ENCODE results near the gene TMEM100.

The TMEM100 gene

GRCh38 chr17:55722742-55723487, at the start of gene TMEM100:
Gene TMEM100, minus strand, starts transcription at chr17:55722864. Its CDS starts 1,794 bp downstream, at chr17:55721070.
- H3K4me1 ChIP-seq (ENCODE audit: control insufficient read depth in 1 of 2, insufficient read depth in 1 of 2, low read depth in 1 of 2, low read length in 1 of 2) = no peaks in the 10 kb centered on the region
- H3K4me3 ChIP-seq (ENCODE audit: low read depth in 1 of 2, low read length in 1 of 2) = no peak within 1 kb of the TSS
- TF ChIP-seq, protein P1, sequence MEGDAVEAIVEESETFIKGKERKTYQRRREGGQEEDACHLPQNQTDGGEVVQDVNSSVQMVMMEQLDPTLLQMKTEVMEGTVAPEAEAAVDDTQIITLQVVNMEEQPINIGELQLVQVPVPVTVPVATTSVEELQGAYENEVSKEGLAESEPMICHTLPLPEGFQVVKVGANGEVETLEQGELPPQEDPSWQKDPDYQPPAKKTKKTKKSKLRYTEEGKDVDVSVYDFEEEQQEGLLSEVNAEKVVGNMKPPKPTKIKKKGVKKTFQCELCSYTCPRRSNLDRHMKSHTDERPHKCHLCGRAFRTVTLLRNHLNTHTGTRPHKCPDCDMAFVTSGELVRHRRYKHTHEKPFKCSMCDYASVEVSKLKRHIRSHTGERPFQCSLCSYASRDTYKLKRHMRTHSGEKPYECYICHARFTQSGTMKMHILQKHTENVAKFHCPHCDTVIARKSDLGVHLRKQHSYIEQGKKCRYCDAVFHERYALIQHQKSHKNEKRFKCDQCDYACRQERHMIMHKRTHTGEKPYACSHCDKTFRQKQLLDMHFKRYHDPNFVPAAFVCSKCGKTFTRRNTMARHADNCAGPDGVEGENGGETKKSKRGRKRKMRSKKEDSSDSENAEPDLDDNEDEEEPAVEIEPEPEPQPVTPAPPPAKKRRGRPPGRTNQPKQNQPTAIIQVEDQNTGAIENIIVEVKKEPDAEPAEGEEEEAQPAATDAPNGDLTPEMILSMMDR (IDR thresholded peaks at IDR 0.05) = no peak
- H3K9me3 ChIP-seq = no peaks in the 10 kb centered on the region
- no peak within 1 kb of the TSS for H3K27ac ChIP-seq
- peaks cover 48% of the 10 kb centered on the region for H3K27me3 ChIP-seq
- H3K36me3 ChIP-seq = no peaks in the 10 kb centered on the region

- Histone ChIP-seq H3K27me3 (no peaks in the 10 kb centered on the region), H3K27ac (no peak overlapping the region), H3K4me3 (ENCODE audit: low read depth in 1 of 2, low read length in 1 of 2) (no peak overlapping the region), H3K36me3 (peaks cover 83% of the 10 kb centered on the region), H3K4me1 (ENCODE audit: control insufficient read depth in 1 of 2, insufficient read depth in 1 of 2, low read depth in 1 of 2, low read length in 1 of 2) (no peaks in the 10 kb centered on the region), H3K9me3 (no peaks in the 10 kb centered on the region)
- TF ChIP-seq, protein P1 (IDR thresholded peaks at IDR 0.05) = no peak
Measured at GRCh38 chr17:55772086-55772485, 49.4 kb upstream of the TMEM100 start.

DNA sequence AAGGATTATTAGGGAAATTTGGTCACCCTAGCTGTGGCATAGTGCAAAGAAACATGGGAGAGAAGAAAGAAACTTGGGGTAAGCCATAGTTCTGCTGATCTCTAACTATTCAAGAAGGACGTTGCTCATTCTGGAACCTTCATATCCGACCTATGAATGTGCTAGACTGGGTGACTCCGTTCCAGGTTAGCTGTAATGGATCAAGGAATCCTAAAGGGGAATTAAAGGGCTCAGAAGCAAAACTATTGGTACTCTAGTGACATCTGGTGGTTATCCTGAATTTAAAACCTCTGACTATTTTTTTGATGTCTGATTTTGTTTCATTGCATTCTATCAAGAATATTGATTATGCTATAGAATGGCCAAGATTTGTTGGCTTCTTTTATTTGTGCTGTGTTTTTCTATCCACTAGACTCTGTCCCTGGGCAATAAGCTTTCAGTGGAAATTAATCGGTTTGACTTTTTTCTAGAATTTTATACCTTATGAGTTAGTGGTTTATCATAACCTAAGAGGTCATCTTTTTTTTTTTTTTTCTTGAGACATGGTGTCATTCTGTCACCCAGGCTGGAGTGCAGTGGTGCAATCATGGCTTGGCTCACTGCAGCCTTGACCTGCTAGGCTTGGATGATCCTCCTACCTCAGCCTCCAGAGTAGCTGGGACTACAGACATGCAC, 47.7 kb upstream of the TMEM100 start:
- TF ChIP-seq, protein P1 (IDR thresholded peaks at IDR 0.05) = no peak
- H3K9me3 ChIP-seq = no peaks in the 10 kb centered on the region
- no peak overlapping the region for H3K4me3 ChIP-seq (ENCODE audit: low read depth in 1 of 2, low read length in 1 of 2)
- peaks cover 65% of the 10 kb centered on the region for H3K36me3 ChIP-seq
- no peaks in the 10 kb centered on the region for H3K4me1 ChIP-seq (ENCODE audit: control insufficient read depth in 1 of 2, insufficient read depth in 1 of 2, low read depth in 1 of 2, low read length in 1 of 2)
- H3K27ac ChIP-seq = no peak overlapping the region
- no peaks in the 10 kb centered on the region for H3K27me3 ChIP-seq

DNA sequence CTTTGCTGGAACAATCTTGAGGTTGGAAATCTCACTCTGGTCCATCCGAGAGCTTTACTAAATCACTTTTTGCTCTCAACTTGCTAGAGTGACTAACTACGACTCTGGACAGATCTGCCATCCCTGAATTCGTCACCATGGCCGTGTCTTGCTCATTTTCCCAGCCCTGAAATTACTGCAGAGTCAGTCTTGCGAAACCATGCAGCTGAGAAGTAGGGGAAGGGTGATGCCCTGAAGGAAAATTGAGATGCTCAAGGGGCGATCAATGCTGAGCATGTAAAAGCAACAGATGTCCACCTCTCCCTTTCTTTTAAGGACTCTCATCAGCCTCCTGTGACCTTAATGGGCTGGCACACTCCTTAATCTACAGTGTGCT, 46.9 kb upstream of the TMEM100 start:
- H3K9me3 ChIP-seq = no peaks in the 10 kb centered on the region
- peaks cover under 1 to 2% of the 10 kb centered on the region in 2 experiments for H3K4me1 ChIP-seq (ENCODE audit: control insufficient read depth in 1 of 2, insufficient read depth in 1 of 2, low read depth in 1 of 2, low read length in 1 of 2)
- TF ChIP-seq, protein P1 (IDR thresholded peaks at IDR 0.05) = no peak
- peak overlapping the region; percentile 41 for H3K27ac ChIP-seq
- H3K36me3 ChIP-seq = peaks cover 58% of the 10 kb centered on the region
- no peak overlapping the region for H3K4me3 ChIP-seq (ENCODE audit: low read depth in 1 of 2, low read length in 1 of 2)
- no peaks in the 10 kb centered on the region for H3K27me3 ChIP-seq

DNA sequence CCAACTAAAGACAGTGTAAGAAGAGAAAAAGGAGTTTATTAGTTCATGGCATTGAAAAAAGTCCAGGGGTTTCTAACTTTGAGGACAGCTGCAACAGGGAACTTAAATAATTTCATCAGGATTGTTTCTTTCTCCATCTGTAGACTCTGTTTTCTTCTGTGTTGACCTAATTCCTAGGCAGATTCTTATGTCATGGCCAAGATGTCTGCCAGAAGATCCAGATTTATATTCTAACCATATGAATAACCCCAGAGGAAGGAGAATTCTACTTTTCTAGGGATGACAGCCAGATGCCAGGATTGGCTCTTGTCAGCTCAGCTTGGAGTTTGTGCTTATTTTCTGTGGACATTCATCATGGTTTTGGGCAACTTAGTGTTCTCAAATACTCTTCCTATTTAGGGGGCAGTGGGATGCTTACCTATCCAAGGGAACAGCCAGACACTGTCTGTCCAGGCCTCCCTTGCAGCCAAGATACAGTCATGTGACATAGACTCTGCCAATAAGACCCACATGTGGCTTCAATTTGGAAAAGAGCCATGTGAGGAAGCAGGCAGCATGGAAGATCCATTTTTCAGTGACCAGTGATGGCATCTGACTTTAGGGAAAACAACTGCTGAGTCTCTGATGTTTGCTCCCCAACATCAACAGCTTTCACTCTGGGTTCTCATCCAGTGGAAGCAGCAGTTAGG, 46.4 kb upstream of the TMEM100 start:
- H3K36me3 ChIP-seq = peaks cover 53% of the 10 kb centered on the region
- H3K9me3 ChIP-seq = no peaks in the 10 kb centered on the region
- no peaks in the 10 kb centered on the region for H3K27me3 ChIP-seq
- TF ChIP-seq, protein P1 (IDR thresholded peaks at IDR 0.05) = no peak
- H3K27ac ChIP-seq = peak overlapping the region; percentile 41
- peaks cover 6 to 7% of the 10 kb centered on the region in 2 experiments for H3K4me1 ChIP-seq (ENCODE audit: control insufficient read depth in 1 of 2, insufficient read depth in 1 of 2, low read depth in 1 of 2, low read length in 1 of 2)
- no peak overlapping the region for H3K4me3 ChIP-seq (ENCODE audit: low read depth in 1 of 2, low read length in 1 of 2)
